OCI-LY1 (cell line): ENCODE data around the gene NTRK3.
"Not testable (repeated sequence)": the region's sequence is repeated elsewhere in the genome, so short reads cannot be mapped to it uniquely, and the experiment has no call there.

Source experiments
- H2AFZ ChIP-seq: fragments of 200-600 bp; sonication (generic), shearing (Covaris generic); 2 replicates; pipeline ENCODE4 v1.6.0; 2014; ENCODE audit warnings: antibody characterized with exemption, mild to moderate bottlenecking, low read length
- H3F3A ChIP-seq: fragments of 200-600 bp; sonication (generic), shearing (Covaris generic); 2 replicates; pipeline ENCODE4 v1.6.0; 2014; ENCODE audit warnings: mild to moderate bottlenecking, antibody characterized with exemption, low read length, moderate library complexity; ENCODE audit not compliant: insufficient read depth
- H3K27ac ChIP-seq: fragments of 200-600 bp; sonication (generic); 2 replicates; pipeline ENCODE4 v1.5.1; 2014; ENCODE audit warnings: low read length, mixed run types, mild to moderate bottlenecking, low read depth; ENCODE audit not compliant: poor library complexity, severe bottlenecking
- H3K27me3 ChIP-seq: fragments of 200-600 bp; sonication (generic); 2 replicates; pipeline ENCODE4 v1.6.0; 2014; ENCODE audit warnings: antibody characterized with exemption, mild to moderate bottlenecking, low read length, moderate library complexity; ENCODE audit not compliant: insufficient read depth
- H3K36me3 ChIP-seq: fragments of 200-600 bp; sonication (generic); 2 replicates; pipeline ENCODE4 v1.6.1; 2014; ENCODE audit warnings: mild to moderate bottlenecking, antibody characterized with exemption, low read length, moderate library complexity, mixed read lengths; ENCODE audit not compliant: insufficient read depth
- H3K4me1 ChIP-seq: fragments of 200-600 bp; sonication (generic); 2 replicates; pipeline ENCODE4 v1.5.1; 2014; ENCODE audit warnings: mild to moderate bottlenecking, low read length, moderate library complexity; ENCODE audit not compliant: insufficient read depth, severe bottlenecking
- H3K4me2 ChIP-seq: fragments of 200-600 bp; sonication (generic), shearing (Covaris generic); 2 replicates; pipeline ENCODE4 v1.6.1; 2014; ENCODE audit warnings: low read length
- H3K4me3 ChIP-seq: fragments of 200-600 bp; sonication (generic); 2 replicates; pipeline ENCODE4 v1.5.1; 2014; ENCODE audit warnings: low read length, low read depth, mild to moderate bottlenecking, mixed read lengths; ENCODE audit not compliant: poor library complexity, severe bottlenecking
- H3K79me2 ChIP-seq: fragments of 200-600 bp; shearing (Covaris generic); 2 replicates; pipeline ENCODE4 v1.6.1; 2016; ENCODE audit warnings: mixed run types, low read length, mixed read lengths; ENCODE audit not compliant: insufficient read depth
- H3K9ac ChIP-seq: fragments of 200-600 bp; sonication (generic), shearing (Covaris generic); 2 replicates; pipeline ENCODE4 v1.6.1; 2014; ENCODE audit warnings: mild to moderate bottlenecking, low read length, mixed read lengths
- H3K9me2 ChIP-seq: fragments of 200-600 bp; sonication (generic), shearing (Covaris generic); 2 replicates; pipeline ENCODE4 v1.6.1; 2014; ENCODE audit warnings: low read depth, mild to moderate bottlenecking, low read length, mixed read lengths
- H3K9me3 ChIP-seq: fragments of 200-600 bp; shearing (Covaris generic); 2 replicates; pipeline ENCODE4 v1.6.1; 2014; ENCODE audit warnings: low read length, mixed read lengths
- H4K20me1 ChIP-seq: fragments of 200-600 bp; sonication (generic), shearing (Covaris generic); 2 replicates; pipeline ENCODE4 v1.6.0; 2016; ENCODE audit warnings: mild to moderate bottlenecking, low read length; ENCODE audit not compliant: insufficient read depth
- CTCF ChIP-seq: fragments of 200-600 bp; sonication (generic), shearing (Covaris generic); IDR thresholded peaks from 2 replicates; pipeline ENCODE4 v1.5.1; 2017; ENCODE audit warnings: mild to moderate bottlenecking, antibody characterized with exemption, low read length, moderate library complexity, mixed read lengths
- EZH2 ChIP-seq: fragments of 200-600 bp; sonication (generic), shearing (Covaris generic); IDR thresholded peaks from 2 replicates; pipeline ENCODE4 v1.8.0; 2017; ENCODE audit warnings: borderline replicate concordance, mixed run types, mild to moderate bottlenecking, antibody characterized with exemption, low read length, moderate library complexity, mixed read lengths

Gene NTRK3

GRCh38 chr15:87843312-87843711 is 413.2 kb downstream of the NTRK3 start:
- Histone ChIP-seq H3K9ac (no peak overlapping the region), H3F3A (no peaks in the 10 kb centered on the region), H3K9me2 (no peaks in the 10 kb centered on the region), H3K79me2 (no peaks in the 10 kb centered on the region), H3K36me3 (no peaks in the 10 kb centered on the region), H3K9me3 (no peaks in the 10 kb centered on the region), H3K27ac (no peak overlapping the region), H2AFZ (no peak overlapping the region), H3K4me2 (no peak overlapping the region), H3K27me3 (no peaks in the 10 kb centered on the region), H3K4me3 (no peak overlapping the region), H4K20me1 (no peaks in the 10 kb centered on the region), H3K4me1 (no peaks in the 10 kb centered on the region)
- TF ChIP-seq EZH2 (no peak), CTCF (no peak)

GRCh38 chr15:87841426-87841998 is 415.0 kb downstream of the NTRK3 start:
- H3F3A ChIP-seq: no peaks in the 10 kb centered on the region
- no peaks in the 10 kb centered on the region for H3K79me2 ChIP-seq
- H3K36me3 ChIP-seq: no peaks in the 10 kb centered on the region
- no peak overlapping the region for H3K4me2 ChIP-seq
- no peaks in the 10 kb centered on the region for H3K9me2 ChIP-seq
- no peak for TF ChIP-seq CTCF
- no peak for TF ChIP-seq EZH2
- H3K4me1 ChIP-seq: no peaks in the 10 kb centered on the region
- H3K27ac ChIP-seq: no peak overlapping the region
- H4K20me1 ChIP-seq: no peaks in the 10 kb centered on the region
- no peaks in the 10 kb centered on the region for H3K27me3 ChIP-seq
- no peak overlapping the region for H2AFZ ChIP-seq
- no peak overlapping the region for H3K4me3 ChIP-seq
- H3K9me3 ChIP-seq: no peaks in the 10 kb centered on the region
- no peak overlapping the region for H3K9ac ChIP-seq

DNA sequence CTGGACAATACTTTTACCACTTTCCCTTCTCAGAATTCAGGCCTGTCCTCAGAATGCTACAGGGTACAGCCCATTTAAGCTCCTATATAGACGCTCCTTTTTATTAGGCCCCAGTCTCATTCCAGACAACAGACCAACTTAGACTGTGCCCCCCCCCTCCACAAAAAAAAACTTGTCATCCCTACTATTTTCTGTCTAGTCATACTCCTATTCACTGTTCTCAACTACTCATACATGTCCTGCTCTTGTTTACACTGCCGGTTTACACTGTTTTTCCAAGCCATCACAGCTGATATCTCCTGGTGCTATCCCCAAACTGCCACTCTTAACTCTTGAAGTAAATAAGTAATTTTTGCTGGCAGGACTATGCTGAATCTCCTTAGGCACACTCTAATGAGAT is 420.7 kb downstream of the NTRK3 start:
- H3K9me3 ChIP-seq, H3K4me2 ChIP-seq, H3K79me2 ChIP-seq, H3K4me1 ChIP-seq, H3K27ac ChIP-seq, H3K9ac ChIP-seq, H4K20me1 ChIP-seq, H3K27me3 ChIP-seq, H3K9me2 ChIP-seq, H2AFZ ChIP-seq, H3K36me3 ChIP-seq, H3K4me3 ChIP-seq, H3F3A ChIP-seq: not testable (repeated sequence)

GRCh38 chr15:87833333-87833732 is 423.2 kb downstream of the NTRK3 start:
- not testable (repeated sequence) for H3F3A ChIP-seq, H3K79me2 ChIP-seq, H3K9ac ChIP-seq, H3K9me3 ChIP-seq, H3K36me3 ChIP-seq, H3K27ac ChIP-seq, H3K4me3 ChIP-seq, H3K4me2 ChIP-seq, H3K9me2 ChIP-seq, H4K20me1 ChIP-seq, H3K27me3 ChIP-seq, H3K4me1 ChIP-seq, H2AFZ ChIP-seq
